ENCODE results near the gene TPMT. TPM values are rescaled to one million over a fixed set of nuclear protein-coding genes. Genes with fewer than 3 reads are reported as not detected.
A peak's percentile ranks its signal among the peaks of the same experiment; 100 is the strongest.

The TPMT gene
- total RNA-seq = 10 to 100 TPM in 1 of 3 donors, 1 to 10 TPM in 2; 5.6 to 10.2 (median 8.9) TPM

DNA sequence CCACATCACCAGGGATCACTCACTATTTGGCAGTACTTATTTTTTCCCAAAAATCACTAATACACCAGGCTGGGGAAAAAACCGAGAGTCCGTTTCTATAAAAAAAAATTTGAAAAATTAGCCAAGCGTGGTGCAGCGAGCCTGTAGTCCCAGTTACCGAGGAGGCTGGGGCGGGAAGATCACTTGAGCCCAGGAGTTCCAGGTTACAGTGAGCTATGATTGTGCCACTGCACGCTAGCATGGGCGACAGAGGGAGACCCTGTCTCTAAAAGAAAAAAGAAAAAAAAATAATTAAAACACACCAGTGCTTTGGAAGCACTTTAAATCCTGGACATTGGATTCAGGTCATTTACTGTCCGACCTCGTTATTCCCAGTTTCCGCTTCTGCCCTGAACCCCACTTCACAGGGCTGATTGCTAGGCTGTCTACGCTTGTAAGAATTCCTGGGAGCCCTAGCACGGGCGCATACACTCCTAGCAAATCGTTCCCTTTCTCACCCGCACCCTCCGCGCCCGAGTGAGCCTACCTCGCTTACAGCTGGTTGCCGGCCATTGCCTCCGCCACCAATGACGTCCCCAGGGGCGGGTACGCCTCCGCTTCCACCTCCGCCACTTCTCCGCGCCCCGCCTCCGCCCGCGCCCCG is at the start of gene TPMT:
Gene TPMT (minus strand): TSS at position 571 of the 643 bp plus-strand sequence. CDS start 5,950 bp downstream, outside the sequence.
- TF ChIP-seq POLR2AphosphoS5 (IDR thresholded peaks at IDR 0.05) = peak in 2 of 3 donors; percentile 64 to 75
- no peak for TF ChIP-seq CTCF (IDR thresholded peaks at IDR 0.05)
- H3K4me3 ChIP-seq = peak within 1 kb of the TSS; percentile 75 to 98 (median 98)
- peaks cover 0 to 9% of the 10 kb centered on the region in 2 donors for H3K4me1 ChIP-seq
- intact Hi-C loops (cut with DNase I; ENCODE audit: low total_unique reads) = no loop called here
- no peak for DNase-seq (ENCODE audit: low spot score in 2 of 2)
- H3K27ac ChIP-seq = peak within 1 kb of the TSS; percentile 92
- H3K27me3 ChIP-seq = no peaks in the 10 kb centered on the region
- H3K36me3 ChIP-seq = no peaks in the 10 kb centered on the region
- H3K9me3 ChIP-seq = no peaks in the 10 kb centered on the region

- TF ChIP-seq CTCF (IDR thresholded peaks at IDR 0.05) (no peak), POLR2A (IDR thresholded peaks at IDR 0.05) (no peak), POLR2AphosphoS5 (IDR thresholded peaks at IDR 0.05) (no peak)
- Histone ChIP-seq H3K4me1 (no peaks in the 10 kb centered on the region), H3K27ac (no peak overlapping the region), H3K27me3 (no peaks in the 10 kb centered on the region), H3K4me3 (no peak overlapping the region), H3K9me3 (no peaks in the 10 kb centered on the region), H3K36me3 (peaks cover 3% of the 10 kb centered on the region)
- no peak for DNase-seq (ENCODE audit: low spot score in 2 of 2)
- intact Hi-C loops (cut with DNase I; ENCODE audit: low total_unique reads) = no loop called here
Measured at GRCh38 chr6:18203786-18204185, 48.9 kb upstream of the TPMT start.

- H3K4me3 ChIP-seq = no peak overlapping the region
- intact Hi-C loops (cut with DNase I; ENCODE audit: low total_unique reads) = no loop called here
- DNase-seq (ENCODE audit: low spot score in 2 of 2) = no peak
- peaks cover 3% of the 10 kb centered on the region for H3K36me3 ChIP-seq
- H3K4me1 ChIP-seq = no peaks in the 10 kb centered on the region
- H3K9me3 ChIP-seq = no peaks in the 10 kb centered on the region
- H3K27ac ChIP-seq = no peak overlapping the region
- no peaks in the 10 kb centered on the region for H3K27me3 ChIP-seq
- TF ChIP-seq CTCF (IDR thresholded peaks at IDR 0.05) (no peak), POLR2AphosphoS5 (IDR thresholded peaks at IDR 0.05) (no peak), POLR2A (IDR thresholded peaks at IDR 0.05) (no peak)
Measured at GRCh38 chr6:18192026-18192425, 37.1 kb upstream of the TPMT start.

DNA sequence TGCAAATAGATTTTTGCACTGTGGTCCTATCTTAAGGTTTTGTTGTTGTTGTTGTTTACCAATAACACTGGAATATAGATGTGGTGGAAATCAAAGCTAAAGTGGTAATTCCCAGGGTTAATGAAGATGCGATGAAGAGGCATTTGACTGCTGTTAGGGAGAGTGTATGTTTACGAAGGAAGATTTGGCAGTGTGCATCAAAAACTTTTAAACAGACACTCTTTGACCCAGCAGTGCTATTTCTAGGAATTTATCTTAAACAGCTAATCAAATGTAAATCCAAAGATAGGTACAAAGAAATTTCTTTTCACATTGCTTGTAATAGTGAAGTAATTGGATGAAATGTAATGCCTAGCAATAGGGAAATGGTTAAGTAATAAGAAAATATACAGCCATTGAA is 34.3 kb upstream of the TPMT start:
- Histone ChIP-seq H3K27ac (no peak overlapping the region), H3K36me3 (peaks cover 3% of the 10 kb centered on the region)
- no peak for DNase-seq (ENCODE audit: low spot score in 2 of 2)

DNA sequence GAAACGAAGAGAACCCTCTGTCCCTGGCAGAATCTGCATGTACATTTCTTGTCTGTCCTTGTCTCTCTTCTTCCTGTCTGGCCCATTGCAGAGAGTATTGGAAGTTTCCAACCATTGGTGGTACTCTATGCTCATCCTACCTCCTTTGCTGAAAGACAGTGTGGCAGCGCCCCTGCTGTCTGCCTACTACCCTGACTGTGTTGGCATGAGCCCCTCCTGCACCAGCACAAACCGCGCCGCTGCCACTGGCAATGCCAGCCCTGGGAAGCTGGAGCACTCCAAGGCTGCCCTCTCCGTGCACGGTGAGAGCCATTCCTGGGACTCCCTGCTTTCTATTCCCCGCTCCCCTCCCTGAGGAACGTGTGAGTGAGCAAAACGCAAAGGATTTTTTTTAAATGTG is 32.8 kb upstream of the TPMT start:
- DNase-seq (ENCODE audit: low spot score in 2 of 2) = no peak
- intact Hi-C loops (cut with DNase I; ENCODE audit: low total_unique reads) = no loop called here
- H3K4me3 ChIP-seq = no peak overlapping the region
- TF ChIP-seq POLR2A (IDR thresholded peaks at IDR 0.05) (no peak), POLR2AphosphoS5 (IDR thresholded peaks at IDR 0.05) (no peak), CTCF (IDR thresholded peaks at IDR 0.05) (no peak)
- H3K27ac ChIP-seq = no peak overlapping the region
- no peaks in the 10 kb centered on the region for H3K4me1 ChIP-seq
- H3K27me3 ChIP-seq = no peaks in the 10 kb centered on the region
- H3K9me3 ChIP-seq = no peaks in the 10 kb centered on the region
- peaks cover 3% of the 10 kb centered on the region for H3K36me3 ChIP-seq

More for the DNA sequence above, 34.3 kb upstream of the TPMT start:
- Histone ChIP-seq H3K9me3 (no peaks in the 10 kb centered on the region), H3K4me3 (no peak overlapping the region), H3K4me1 (no peaks in the 10 kb centered on the region), H3K27me3 (no peaks in the 10 kb centered on the region)
- intact Hi-C loops (cut with DNase I; ENCODE audit: low total_unique reads) = no loop called here
- TF ChIP-seq POLR2AphosphoS5 (IDR thresholded peaks at IDR 0.05) = no peak

Data from breast epithelium (tissue), 4 donors.